ENCODE measurements around the gene SSBP1. TPM values are rescaled to one million over a fixed set of nuclear protein-coding genes. Genes with fewer than 3 reads are reported as not detected.

The SSBP1 gene
- total and polyA plus RNA-seq, 2 donors (not counting 3 experiments of a cell fraction or from before 2014, with no cell fraction given), result 77.9 to 169 TPM

DNA sequence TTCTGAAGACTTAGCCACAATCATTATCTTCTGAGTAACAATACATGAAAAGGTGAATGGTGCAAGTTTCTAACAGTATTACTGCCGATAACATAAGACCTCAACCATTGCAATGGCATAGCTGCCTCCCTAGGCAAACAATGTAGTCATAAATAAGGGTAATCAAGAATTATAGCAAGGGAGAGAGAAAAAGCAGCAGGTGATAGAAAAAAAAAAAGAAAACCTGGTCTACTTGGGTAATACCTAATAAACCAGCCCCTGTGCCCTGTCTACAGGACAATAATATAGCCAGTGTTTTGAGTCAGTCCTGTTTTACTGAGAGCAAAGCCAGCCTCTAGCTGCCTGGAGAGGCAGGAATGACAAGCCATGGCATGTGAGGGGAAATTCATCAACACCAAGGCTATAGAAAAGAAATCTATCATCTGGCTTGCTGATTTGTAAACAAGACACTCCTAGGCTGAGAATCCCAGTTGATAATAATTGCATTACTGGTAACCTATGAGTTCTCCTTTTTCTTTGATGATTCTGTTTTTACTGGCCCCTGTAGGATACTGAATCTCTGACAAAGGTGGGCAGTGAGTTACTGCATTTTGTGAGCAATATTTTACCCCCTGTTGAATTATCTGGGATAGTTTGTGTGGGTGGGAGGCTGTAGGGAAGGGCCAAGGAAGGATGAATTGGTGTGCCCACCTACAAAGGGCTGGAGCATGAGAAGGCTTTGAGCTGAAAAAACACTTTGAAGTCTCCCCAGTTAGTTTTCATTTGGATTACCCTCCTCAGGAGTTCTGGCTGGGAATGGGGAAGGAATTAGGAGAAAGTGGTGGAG lies 31.7 kb upstream of the SSBP1 start:
- no peak for FAIRE-seq
- TF ChIP-seq JUN (IDR thresholded peaks at IDR 0.05; ENCODE audit: borderline replicate concordance, insufficient read depth, insufficient read length, low read depth), result no peak
- intact Hi-C loops (cut with micrococcal nuclease) (no loop called here), dilution Hi-C loops (cut with MboI; ENCODE audit: extremely low pct_ligation_motif_present, low sequenced_read_pairs) (no loop called here)
- no peak overlapping the region for H3K4me3 ChIP-seq (replicated peaks in 1 of 3; ENCODE audit: insufficient read depth in 1 of 3, low read depth in 1 of 3, low read length in 3 of 3)
- BruUV-seq (replicated peaks), result no TSS peak
- H3K79me2 ChIP-seq (ENCODE audit: control insufficient read depth, insufficient read depth, low read length), result no peaks in the 10 kb centered on the region
- peaks cover 12 to 18% of the 10 kb centered on the region in 2 experiments for H3K27me3 ChIP-seq (ENCODE audit: control insufficient read depth in 2 of 2, insufficient read depth in 2 of 2, low read length in 2 of 2)
- peaks cover 5% of the 10 kb centered on the region for H3K4me1 ChIP-seq (ENCODE audit: control insufficient read depth, extremely low read depth, insufficient read depth, low read length)
- ChIA-PET CTCF (no interaction called here), POLR2A (no interaction called here)
- H3K27ac ChIP-seq (ENCODE audit: insufficient read depth, low read depth, low read length), result no peak overlapping the region
- no peaks in the 10 kb centered on the region for H3K36me3 ChIP-seq (ENCODE audit: control insufficient read depth in 2 of 2, extremely low read depth in 1 of 2, insufficient read depth in 2 of 2, low read length in 2 of 2)
- H3K4me2 ChIP-seq (ENCODE audit: insufficient read depth, low read length), result no peak overlapping the region
- H4K20me1 ChIP-seq (replicated peaks; ENCODE audit: control insufficient read depth, extremely low read depth, insufficient read depth, low read length), result no peaks in the 10 kb centered on the region
- H3K9me1 ChIP-seq (replicated peaks; ENCODE audit: control insufficient read depth, extremely low read depth, insufficient read depth, low read length), result no peaks in the 10 kb centered on the region
- H3K9me3 ChIP-seq (replicated peaks; ENCODE audit: control insufficient read depth, insufficient read depth, low read length), result no peaks in the 10 kb centered on the region
- H2AFZ ChIP-seq (ENCODE audit: low read depth, low read length), result no peak overlapping the region
- H3K9ac ChIP-seq (replicated peaks; ENCODE audit: extremely low read depth, insufficient read depth, low read length), result no peak overlapping the region
- no peak for DNase-seq (ENCODE audit: low read depth, low spot score)

DNA sequence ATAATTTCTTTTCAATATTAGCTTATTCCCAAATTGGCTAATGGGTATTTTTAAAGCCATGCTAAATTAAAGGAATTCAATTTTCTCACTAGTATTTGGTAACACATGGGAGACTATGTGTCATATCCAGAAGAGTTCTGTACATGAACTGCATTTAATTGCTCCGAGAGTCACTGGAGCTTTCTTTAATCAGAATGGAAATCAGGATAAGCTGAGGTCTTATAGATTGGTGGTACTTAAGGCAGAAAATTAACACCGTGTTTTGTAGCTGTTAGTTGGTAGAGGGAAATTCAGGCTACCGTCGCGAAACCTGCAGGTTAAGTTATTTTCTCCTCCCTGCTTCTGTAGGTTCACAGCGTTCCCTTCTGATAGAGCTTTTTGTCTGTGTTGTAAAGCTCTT lies 29.8 kb upstream of the SSBP1 start, which contains the start of gene WEE2:
TSS of gene WEE2 (plus strand) at position 3 of the 400 bp plus-strand sequence. CDS start 406 bp downstream, outside the sequence.
- Histone ChIP-seq H2AFZ (ENCODE audit: low read depth, low read length) (no peak within 1 kb of the TSS), H3K36me3 (ENCODE audit: control insufficient read depth in 2 of 2, extremely low read depth in 1 of 2, insufficient read depth in 2 of 2, low read length in 2 of 2) (no peaks in the 10 kb centered on the region), H3K9me1 (replicated peaks; ENCODE audit: control insufficient read depth, extremely low read depth, insufficient read depth, low read length) (no peaks in the 10 kb centered on the region), H3K4me3 (replicated peaks in 1 of 3; ENCODE audit: insufficient read depth in 1 of 3, low read depth in 1 of 3, low read length in 3 of 3) (no peak within 1 kb of the TSS), H3K4me2 (ENCODE audit: insufficient read depth, low read length) (no peak within 1 kb of the TSS), H3K9me3 (replicated peaks; ENCODE audit: control insufficient read depth, insufficient read depth, low read length) (no peaks in the 10 kb centered on the region), H3K27me3 (ENCODE audit: control insufficient read depth in 2 of 2, insufficient read depth in 2 of 2, low read length in 2 of 2) (peaks cover 14% of the 10 kb centered on the region in 2 experiments), H4K20me1 (replicated peaks; ENCODE audit: control insufficient read depth, extremely low read depth, insufficient read depth, low read length) (no peaks in the 10 kb centered on the region), H3K9ac (replicated peaks; ENCODE audit: extremely low read depth, insufficient read depth, low read length) (no peak within 1 kb of the TSS), H3K4me1 (ENCODE audit: control insufficient read depth, extremely low read depth, insufficient read depth, low read length) (no peaks in the 10 kb centered on the region), H3K27ac (ENCODE audit: insufficient read depth, low read depth, low read length) (no peak within 1 kb of the TSS), H3K79me2 (ENCODE audit: control insufficient read depth, insufficient read depth, low read length) (no peaks in the 10 kb centered on the region)
- intact Hi-C loops (cut with micrococcal nuclease) (no loop called here), dilution Hi-C loops (cut with MboI; ENCODE audit: extremely low pct_ligation_motif_present, low sequenced_read_pairs) (no loop called here)
- DNase-seq (ENCODE audit: low read depth, low spot score), result no peak
- BruUV-seq (replicated peaks), result no TSS peak
- ChIA-PET POLR2A (no interaction called here), CTCF (interaction anchor here (0.6 to 3.9 kb wide), 7 partner anchors 10 to 1231 kb away, joined by 4 to 36 read pairs (median 5); partner anchors contain the start of gene SSBP1)
- FAIRE-seq, result no peak
- TF ChIP-seq FOS (IDR thresholded peaks at IDR 0.05; ENCODE audit: borderline replicate concordance, insufficient read depth, low read length) (no peak), MYC (IDR thresholded peaks at IDR 0.05; ENCODE audit: low read depth, low read length) (no peak), POLR2AphosphoS5 (IDR thresholded peaks at IDR 0.05; ENCODE audit: insufficient read depth, low read depth, low read length) (no peak), EZH2 (IDR thresholded peaks at IDR 0.05; ENCODE audit: borderline replicate concordance, low read depth, low read length, severe bottlenecking) (no peak), CTCF (IDR thresholded peaks at IDR 0.05; ENCODE audit: extremely low read depth in 1 of 2, insufficient read depth in 1 of 2, low read depth in 1 of 2, low read length in 2 of 2) (no peak), POLR2A (IDR thresholded peaks at IDR 0.05; ENCODE audit: low read depth, low read length) (no peak), GATA2 (IDR thresholded peaks at IDR 0.05; ENCODE audit: insufficient read depth, insufficient read length, low read depth, low read length) (no peak), JUN (IDR thresholded peaks at IDR 0.05; ENCODE audit: borderline replicate concordance, insufficient read depth, insufficient read length, low read depth) (no peak)
- TF ChIP-seq, protein P1, sequence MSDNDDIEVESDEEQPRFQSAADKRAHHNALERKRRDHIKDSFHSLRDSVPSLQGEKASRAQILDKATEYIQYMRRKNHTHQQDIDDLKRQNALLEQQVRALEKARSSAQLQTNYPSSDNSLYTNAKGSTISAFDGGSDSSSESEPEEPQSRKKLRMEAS (IDR thresholded peaks at IDR 0.05; ENCODE audit: insufficient read depth, insufficient read length), result no peak

Measured in endothelial cell of umbilical vein (primary cell).